Endothelial cell of umbilical vein (primary cell): ENCODE results near the gene NAA30. TPM values are rescaled to one million over a fixed set of nuclear protein-coding genes. Genes with fewer than 3 reads are reported as not detected.

Source experiments
- BruUV-seq: library from RNA; stranded (reverse); fragments of 400-500 nt; replicated peaks from 2 replicates; lab custom pipeline; 2021; lab: Mats Ljungman, UMichigan
- CTCF ChIA-PET: fragments of 300-600, 350-600 bp; sonication (Branson Sonifier 250); formaldehyde crosslinking; loops from one replicate; lab custom pipeline; 2021; ENCODE audit warnings: antibody characterized with exemption, inconsistent platforms; lab: Charles Lee
- POLR2A ChIA-PET: fragments of 300-600, 350-600 bp; sonication (Branson Sonifier 250); formaldehyde crosslinking; loops from one replicate; lab custom pipeline; 2021; ENCODE audit warnings: antibody characterized with exemption, inconsistent platforms; lab: Charles Lee
- DNase-seq: peaks from one replicate; pipeline ENCODE4 v3.0.0-alpha.2; 2011; ENCODE audit warnings: low read depth, low spot score
- FAIRE-seq: peaks from 2 replicates; lab custom pipeline; 2011; peaks lifted over from hg19 to GRCh38; lab: Jason Lieb, UNC
- H2AFZ ChIP-seq: 2 replicates; pipeline ENCODE4 v1.6.0; 2012; ENCODE audit warnings: low read depth, low read length, control low read depth, inconsistent platforms
- H3K27ac ChIP-seq: 2 replicates; pipeline ENCODE4 v1.5.1; 2011; ENCODE audit warnings: low read depth, mild to moderate bottlenecking, control low read depth, low read length, moderate library complexity; ENCODE audit not compliant: insufficient read depth
- H3K27me3 ChIP-seq, 2 experiments: 2 replicates each; pipeline versions ENCODE4 v1.6.0 to v1.6.1; 2011; ENCODE audit warnings: low read length in 2 of 2, mixed read lengths in 1 of 2; ENCODE audit not compliant: control insufficient read depth in 2 of 2, insufficient read depth in 2 of 2
- H3K36me3 ChIP-seq, 2 experiments: 2 replicates in 1 of 2; 3 replicates in 1 of 2; pipeline ENCODE4 v1.5.1; 2011; ENCODE audit warnings: low read length in 2 of 2, mild to moderate bottlenecking in 1 of 2, moderate library complexity in 1 of 2; ENCODE audit not compliant: control insufficient read depth in 2 of 2, insufficient read depth in 2 of 2; ENCODE audit errors: extremely low read depth in 1 of 2
- H3K4me1 ChIP-seq: 3 replicates; pipeline ENCODE4 v1.5.1; 2011; ENCODE audit warnings: mild to moderate bottlenecking, low read length; ENCODE audit not compliant: control insufficient read depth, insufficient read depth; ENCODE audit errors: extremely low read depth
- H3K4me2 ChIP-seq: 2 replicates; pipeline ENCODE4 v1.6.1; 2011; ENCODE audit warnings: low read length, control low read depth, mixed read lengths; ENCODE audit not compliant: insufficient read depth
- H3K4me3 ChIP-seq, 3 experiments: fragments of 200-600 bp in 1 of 3; sonication (generic), shearing (Covaris generic) in 1 of 3; replicated peaks in 1 of 3; 2 replicates each; pipeline ENCODE4 v1.5.1; 2011 to 2016; ENCODE audit warnings: control low read depth in 3 of 3, low read length in 3 of 3, mild to moderate bottlenecking in 2 of 3, inconsistent platforms in 1 of 3, low read depth in 1 of 3, moderate library complexity in 1 of 3; ENCODE audit not compliant: insufficient read depth in 1 of 3
- H3K79me2 ChIP-seq: 2 replicates; pipeline ENCODE4 v1.6.0; 2012; ENCODE audit warnings: low read length, inconsistent platforms; ENCODE audit not compliant: control insufficient read depth, insufficient read depth
- H3K9ac ChIP-seq: replicated peaks from 2 replicates; pipeline ENCODE3; 2011; ENCODE audit warnings: low read length, control low read depth; ENCODE audit not compliant: insufficient read depth; ENCODE audit errors: extremely low read depth
- H3K9me1 ChIP-seq: replicated peaks from 3 replicates; pipeline ENCODE4 v1.6.0; 2011; ENCODE audit warnings: mild to moderate bottlenecking, low read length; ENCODE audit not compliant: control insufficient read depth, insufficient read depth; ENCODE audit errors: extremely low read depth
- H3K9me3 ChIP-seq: replicated peaks from 2 replicates; pipeline ENCODE4 v1.5.1; 2012; ENCODE audit warnings: low read length, inconsistent platforms; ENCODE audit not compliant: control insufficient read depth, insufficient read depth
- H4K20me1 ChIP-seq: replicated peaks from 2 replicates; pipeline ENCODE3; 2011; ENCODE audit warnings: mild to moderate bottlenecking, low read length; ENCODE audit not compliant: control insufficient read depth, insufficient read depth; ENCODE audit errors: extremely low read depth
- CTCF ChIP-seq, 2 donors: IDR thresholded peaks; 1 replicate in 1 of 2; 2 replicates in 1 of 2; pipeline ENCODE4 v1.5.1; 2011; ENCODE audit warnings: low read length in 2 of 2, mild to moderate bottlenecking in 2 of 2, moderate library complexity in 2 of 2, control low read depth in 1 of 2, inconsistent platforms in 1 of 2, low read depth in 1 of 2; ENCODE audit not compliant: insufficient read depth in 1 of 2; ENCODE audit errors: extremely low read depth in 1 of 2
- EZH2 ChIP-seq: IDR thresholded peaks from 2 replicates; pipeline ENCODE4 v1.6.1; 2012; ENCODE audit warnings: borderline replicate concordance, low read depth, mild to moderate bottlenecking, moderate library complexity, low read length, inconsistent platforms; ENCODE audit not compliant: severe bottlenecking
- FOS ChIP-seq: IDR thresholded peaks from 2 replicates; pipeline ENCODE4 v1.6.1; 2011; ENCODE audit warnings: mild to moderate bottlenecking, low read length, moderate library complexity, borderline replicate concordance; ENCODE audit not compliant: insufficient read depth
- GATA2 ChIP-seq: IDR thresholded peaks from 2 replicates; pipeline ENCODE4 v1.7.0; 2011; ENCODE audit warnings: low read depth, mild to moderate bottlenecking, moderate library complexity, mixed read lengths, low read length; ENCODE audit not compliant: insufficient read length, insufficient read depth
- JUN ChIP-seq: IDR thresholded peaks from 2 replicates; pipeline ENCODE4 v1.6.1; 2011; ENCODE audit warnings: borderline replicate concordance, low read depth; ENCODE audit not compliant: insufficient read length, insufficient read depth
- MYC ChIP-seq: IDR thresholded peaks from one replicate; pipeline ENCODE4 v1.6.1; 2011; ENCODE audit warnings: mild to moderate bottlenecking, low read depth, low read length
- POLR2A ChIP-seq: IDR thresholded peaks from 2 replicates; pipeline ENCODE4 v1.6.1; 2012; ENCODE audit warnings: low read depth, mild to moderate bottlenecking, control low read depth, low read length
- POLR2AphosphoS5 ChIP-seq: IDR thresholded peaks from 2 replicates; pipeline ENCODE4 v1.6.1; 2012; ENCODE audit warnings: low read depth, mild to moderate bottlenecking, control low read depth, low read length, moderate library complexity; ENCODE audit not compliant: insufficient read depth
- dilution Hi-C: fragments of 300-500 bp; cut with MboI; formaldehyde crosslinking; loops from one replicate; pipeline ENCODE4 v1.15.0; 2019; ENCODE audit warnings: low sequenced_read_pairs; ENCODE audit not compliant: extremely low pct_ligation_motif_present
- intact Hi-C: fragments of 100-400 bp; cut with micrococcal nuclease; formaldehyde crosslinking; loops from one replicate; pipeline ENCODE4 v1.10.0; 2022
- polyA plus RNA-seq, 4 experiments: library from polyadenylated mRNA; depleted of rRNA in 3 of 4; stranded (reverse) in 3 of 4; unstranded in 1 of 4; fragments of >200 nt; gene quantifications; 2 replicates each; pipeline versions ENCODE4 v1.2.1 to v1.2.3, GENCODE V29; 2011 to 2012; ENCODE audit warnings: missing spikeins in 1 of 4
- total RNA-seq: library from RNA; stranded (reverse); gene quantifications from 2 replicates; pipeline ENCODE4 v1.2.3, GENCODE V29; 2021
- TF ChIP-seq, protein P1 (sequence below): IDR thresholded peaks from 2 replicates; pipeline ENCODE4 v1.6.1; 2011; ENCODE audit not compliant: insufficient read depth, insufficient read length

Gene NAA30
- total and polyA plus RNA-seq, 2 donors (not counting 3 experiments of a cell fraction or from before 2014, with no cell fraction given): 5.4 to 21.8 TPM

DNA sequence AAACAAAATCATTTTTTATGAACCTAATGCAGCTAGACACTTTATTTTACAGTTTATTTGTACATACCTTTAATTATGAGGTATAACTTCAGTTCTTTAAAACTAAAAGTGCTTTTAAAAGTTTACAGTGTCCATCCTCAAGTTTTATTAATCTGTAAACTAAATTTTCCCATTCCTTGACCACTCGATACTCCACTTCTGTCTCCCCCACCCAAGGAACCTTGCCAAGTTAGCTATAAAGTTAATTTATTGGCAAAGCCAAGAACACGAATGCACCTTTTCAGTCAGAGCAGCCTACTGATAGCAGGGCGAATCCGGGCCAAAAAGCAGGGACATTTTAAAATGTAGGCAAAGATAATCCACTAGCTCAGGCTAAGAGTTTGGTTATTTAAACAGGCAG is 29.6 kb downstream of the NAA30 start:
- BruUV-seq: no TSS peak
- DNase-seq: no peak
- H2AFZ ChIP-seq: no peak overlapping the region
- H3K9me1 ChIP-seq: no peaks in the 10 kb centered on the region
- H4K20me1 ChIP-seq: no peaks in the 10 kb centered on the region
- no peaks in the 10 kb centered on the region for H3K4me1 ChIP-seq
- H3K9me3 ChIP-seq: no peaks in the 10 kb centered on the region
- no peaks in the 10 kb centered on the region for H3K36me3 ChIP-seq
- no peak overlapping the region for H3K27ac ChIP-seq
- POLR2A ChIA-PET: no interaction called here
- H3K4me2 ChIP-seq: no peak overlapping the region
- intact Hi-C loops (no loop called here), dilution Hi-C loops (no loop called here)
- no peak overlapping the region for H3K4me3 ChIP-seq
- FAIRE-seq: no peak
- CTCF ChIA-PET: no interaction called here
- H3K79me2 ChIP-seq: no peaks in the 10 kb centered on the region
- no peak for TF ChIP-seq EZH2
- no peak for TF ChIP-seq POLR2AphosphoS5
- no peak for TF ChIP-seq CTCF (IDR thresholded peaks at IDR 0.05; ENCODE audit: extremely low read depth in 1 of 2, insufficient read depth in 1 of 2, low read depth in 1 of 2, low read length in 2 of 2)
- no peak for TF ChIP-seq JUN
- no peak for TF ChIP-seq GATA2
- no peak for TF ChIP-seq FOS
- TF ChIP-seq MYC: no peak
- TF ChIP-seq POLR2A: no peak
- TF ChIP-seq, protein P1, sequence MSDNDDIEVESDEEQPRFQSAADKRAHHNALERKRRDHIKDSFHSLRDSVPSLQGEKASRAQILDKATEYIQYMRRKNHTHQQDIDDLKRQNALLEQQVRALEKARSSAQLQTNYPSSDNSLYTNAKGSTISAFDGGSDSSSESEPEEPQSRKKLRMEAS: no peak
- peaks cover 3 to 4% of the 10 kb centered on the region in 2 experiments for H3K27me3 ChIP-seq
- H3K9ac ChIP-seq: no peak overlapping the region
